Measurements from ENCODE around the gene SYMPK.

The SYMPK gene

DNA sequence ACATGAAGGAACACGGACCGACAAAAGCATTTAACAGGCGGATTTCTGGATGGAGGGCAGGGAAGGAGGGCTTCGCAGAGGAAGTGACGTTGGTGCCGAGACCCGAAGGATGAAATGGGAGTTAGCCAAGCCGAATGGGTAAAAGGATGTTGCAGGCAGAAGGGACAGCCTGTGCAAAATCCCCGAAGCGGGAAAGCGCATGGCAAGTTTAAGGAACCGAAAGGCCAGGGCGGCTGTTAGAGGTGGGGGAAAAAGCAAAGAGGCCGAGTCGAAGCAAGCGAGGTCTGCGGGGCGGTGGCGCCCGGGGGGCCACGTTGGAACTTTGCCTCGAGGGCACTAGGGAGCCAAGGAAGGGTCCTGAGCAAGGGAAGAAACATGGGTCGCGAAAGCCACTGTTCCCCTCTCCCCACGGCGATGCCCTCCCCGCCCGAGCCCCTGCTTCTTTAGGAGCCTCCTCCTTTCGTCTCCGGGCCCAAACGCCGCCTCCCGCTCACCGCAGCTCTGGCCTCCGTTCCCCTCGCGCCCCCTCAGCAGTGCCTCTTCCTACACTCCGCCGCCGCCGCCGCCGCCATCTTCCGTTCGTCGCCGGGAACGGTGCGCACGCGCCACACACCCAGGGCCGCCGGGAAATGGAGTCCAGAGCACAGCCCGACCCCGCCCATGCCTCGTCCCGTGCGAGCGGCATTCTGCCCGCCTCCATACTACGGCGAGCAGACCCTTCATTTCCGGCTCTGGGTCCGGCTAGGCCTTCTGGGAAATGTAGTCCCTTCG, at the start of gene SYMPK:
SYMPK (minus strand) TSS at position 584 of the 771 bp plus-strand sequence. CDS start 8,652 bp downstream, outside the sequence.
- TF ChIP-seq, protein P1, sequence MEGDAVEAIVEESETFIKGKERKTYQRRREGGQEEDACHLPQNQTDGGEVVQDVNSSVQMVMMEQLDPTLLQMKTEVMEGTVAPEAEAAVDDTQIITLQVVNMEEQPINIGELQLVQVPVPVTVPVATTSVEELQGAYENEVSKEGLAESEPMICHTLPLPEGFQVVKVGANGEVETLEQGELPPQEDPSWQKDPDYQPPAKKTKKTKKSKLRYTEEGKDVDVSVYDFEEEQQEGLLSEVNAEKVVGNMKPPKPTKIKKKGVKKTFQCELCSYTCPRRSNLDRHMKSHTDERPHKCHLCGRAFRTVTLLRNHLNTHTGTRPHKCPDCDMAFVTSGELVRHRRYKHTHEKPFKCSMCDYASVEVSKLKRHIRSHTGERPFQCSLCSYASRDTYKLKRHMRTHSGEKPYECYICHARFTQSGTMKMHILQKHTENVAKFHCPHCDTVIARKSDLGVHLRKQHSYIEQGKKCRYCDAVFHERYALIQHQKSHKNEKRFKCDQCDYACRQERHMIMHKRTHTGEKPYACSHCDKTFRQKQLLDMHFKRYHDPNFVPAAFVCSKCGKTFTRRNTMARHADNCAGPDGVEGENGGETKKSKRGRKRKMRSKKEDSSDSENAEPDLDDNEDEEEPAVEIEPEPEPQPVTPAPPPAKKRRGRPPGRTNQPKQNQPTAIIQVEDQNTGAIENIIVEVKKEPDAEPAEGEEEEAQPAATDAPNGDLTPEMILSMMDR (IDR thresholded peaks at IDR 0.05), result no peak

DNA sequence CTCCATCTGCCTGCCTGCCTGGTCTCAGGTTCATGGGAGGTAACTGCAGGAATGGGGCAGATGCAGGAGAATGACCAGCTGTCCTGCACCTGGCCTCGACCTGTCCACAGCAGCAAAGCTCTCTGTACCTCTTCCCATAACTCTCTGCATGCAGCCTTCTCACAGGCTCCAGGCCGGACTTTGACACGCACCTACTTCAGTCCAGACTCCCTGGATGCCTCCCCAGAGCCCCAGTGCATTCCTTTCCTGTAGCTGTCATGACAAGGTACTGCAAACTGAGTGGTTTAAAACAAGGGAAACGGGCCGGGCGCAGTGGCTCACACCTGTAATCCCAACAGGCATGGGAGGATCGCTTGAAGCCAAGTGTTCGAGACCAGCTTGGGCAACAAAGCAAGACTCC, 48.3 kb upstream of the SYMPK start:
- TF ChIP-seq, protein P1 (IDR thresholded peaks at IDR 0.05), result no peak

DNA sequence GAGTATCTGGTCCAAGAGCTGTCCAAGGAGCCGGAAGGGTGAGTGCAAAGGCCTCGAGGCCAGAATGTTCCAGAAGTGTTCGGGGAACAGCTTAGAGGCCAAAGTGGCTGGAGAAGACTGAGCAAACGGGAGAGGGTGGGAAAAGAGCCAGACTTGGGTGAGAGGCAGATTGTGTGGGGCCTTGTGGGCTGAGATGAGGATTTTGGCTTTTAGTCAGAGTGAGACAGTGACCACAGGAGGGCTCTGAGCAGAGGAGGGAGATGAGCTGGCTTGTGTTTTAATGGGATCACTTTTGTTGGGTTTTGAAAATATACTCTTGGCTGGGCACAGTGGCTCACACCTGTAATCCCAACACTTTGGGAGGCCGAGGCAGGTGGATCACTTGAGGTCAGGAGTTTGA, 46.0 kb upstream of the SYMPK start:
- TF ChIP-seq, protein P1 (IDR thresholded peaks at IDR 0.05), result no peak

DNA sequence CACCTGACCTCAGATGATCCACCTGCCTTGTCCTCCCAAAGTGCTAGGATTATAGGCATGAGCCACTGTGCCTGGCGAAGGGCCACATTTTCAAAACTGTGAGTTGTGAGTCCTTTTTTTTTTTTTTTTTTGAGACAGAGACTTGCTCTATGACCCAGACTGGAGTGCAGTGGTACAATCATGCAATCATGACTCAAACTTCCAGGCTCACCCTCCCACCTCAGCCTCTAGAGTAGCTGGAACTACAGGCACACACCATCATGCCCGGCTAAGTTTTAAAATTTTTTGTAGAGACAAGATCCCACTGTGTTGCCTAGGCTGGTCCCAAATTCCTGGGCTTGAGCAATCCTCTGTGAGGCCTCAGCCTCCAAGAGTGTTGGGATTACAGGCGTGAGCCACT, 43.3 kb upstream of the SYMPK start:
- TF ChIP-seq, protein P1 (IDR thresholded peaks at IDR 0.05), result no peak

DNA sequence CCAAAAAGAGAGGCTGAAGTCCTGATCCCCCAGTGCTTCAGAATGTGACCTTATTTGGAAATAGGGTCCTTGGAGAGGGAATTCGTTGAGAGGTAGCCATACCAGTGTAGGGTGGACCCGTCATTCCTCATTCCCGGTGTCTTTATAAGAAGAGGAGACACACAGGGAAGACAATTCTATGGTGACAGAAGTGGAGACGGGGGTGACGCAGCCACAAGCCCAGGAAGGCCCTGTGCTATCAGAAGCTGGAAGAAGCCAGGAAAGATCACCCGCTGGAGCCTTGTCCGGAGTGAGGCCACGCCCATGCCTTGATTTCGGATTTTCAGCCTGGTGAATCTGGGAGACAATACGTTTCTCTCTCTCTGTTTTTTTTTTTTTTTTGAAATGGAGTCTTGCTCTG, 42.1 kb upstream of the SYMPK start:
- TF ChIP-seq, protein P1 (IDR thresholded peaks at IDR 0.05), result no peak

DNA sequence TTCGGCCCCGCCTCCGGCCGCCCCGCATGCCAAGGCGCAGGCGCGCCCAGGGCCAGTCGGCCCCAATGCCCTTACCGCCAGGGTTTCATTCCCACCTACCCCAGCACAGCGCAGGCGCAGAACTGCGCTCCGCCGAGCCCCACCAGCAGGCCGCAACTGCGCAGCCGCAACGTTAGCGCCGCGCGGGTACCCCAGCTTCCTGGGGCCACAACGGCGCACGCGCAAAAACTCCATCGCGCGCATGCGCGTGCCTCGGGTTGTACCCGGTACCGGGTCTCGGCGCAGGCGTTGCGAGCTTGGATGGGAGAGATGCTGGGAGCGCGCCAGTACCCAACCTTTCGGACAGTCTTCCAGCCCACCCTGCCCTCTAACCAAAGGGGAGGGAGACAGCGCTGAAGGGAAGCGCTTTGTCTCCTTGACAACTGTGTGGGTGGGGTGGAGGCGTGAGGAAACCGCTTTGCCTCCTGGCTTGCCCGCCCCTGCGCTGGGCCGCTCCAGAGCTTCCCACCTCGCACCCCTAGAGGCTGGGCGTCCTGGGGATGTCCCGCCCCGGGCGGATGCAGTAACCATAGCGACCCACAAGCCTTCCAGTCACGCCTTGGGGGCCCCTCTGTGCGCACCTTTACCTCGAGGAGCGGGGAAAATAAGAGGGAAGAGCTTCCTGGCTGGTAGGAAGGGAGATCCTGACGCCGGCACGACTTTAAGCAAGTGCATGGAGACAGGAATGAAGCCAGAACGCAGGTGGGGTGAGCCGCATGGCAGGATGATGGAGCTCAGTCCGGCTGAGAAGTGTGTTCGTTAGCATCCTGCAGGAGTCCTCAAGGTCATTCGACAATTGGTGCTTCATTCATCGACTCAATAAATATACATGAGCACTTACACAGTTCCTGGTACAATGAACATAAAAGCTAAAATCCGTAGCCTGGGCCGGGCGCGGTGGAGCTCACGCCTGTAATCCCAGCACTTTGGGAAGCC, 40.0 kb upstream of the SYMPK start:
- TF ChIP-seq, protein P1 (IDR thresholded peaks at IDR 0.05), result no peak

DNA sequence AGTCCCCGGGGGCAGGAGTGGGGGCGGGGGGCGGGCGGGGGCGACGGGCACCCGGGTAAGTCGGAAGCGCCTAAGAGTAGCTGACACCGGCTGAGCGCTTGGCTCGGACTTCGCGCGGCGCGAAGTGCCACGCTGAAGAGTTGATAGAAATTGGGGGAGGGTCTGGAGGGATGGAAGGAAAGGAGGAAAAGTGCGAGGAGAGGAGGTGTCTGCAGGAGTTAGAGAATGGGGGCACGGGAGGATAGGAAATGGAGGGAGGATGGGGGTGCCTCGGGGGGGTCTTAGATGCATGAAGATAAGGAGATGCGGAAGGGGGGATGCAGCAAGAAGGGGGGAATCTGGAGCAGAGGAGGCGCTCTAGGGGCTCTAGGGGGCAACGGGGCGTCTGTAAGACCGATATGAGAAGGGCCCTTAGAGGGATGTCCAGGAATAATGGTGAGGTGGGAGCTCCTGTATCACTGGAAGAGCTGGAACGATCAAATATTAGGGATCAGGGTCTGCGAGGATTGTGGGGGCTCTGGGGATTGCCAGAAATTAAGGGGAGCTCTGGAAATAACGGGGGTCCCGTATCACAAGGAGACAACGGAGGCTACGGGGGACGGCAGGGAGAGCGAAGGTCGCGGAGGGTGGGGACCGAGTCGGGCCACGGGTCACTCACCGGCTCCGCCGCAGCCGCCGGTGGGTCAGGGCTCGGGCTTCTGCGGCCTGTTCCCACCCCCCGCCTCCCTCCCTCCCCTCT, 39.1 kb upstream of the SYMPK start, which contains the start of gene MYPOP:
MYPOP (minus strand) TSS at position 702 of the 739 bp plus-strand sequence. CDS start 840 bp downstream, outside the sequence.
- TF ChIP-seq, protein P1 (IDR thresholded peaks at IDR 0.05), result no peak
